ENCODE measurements around the gene ZNF750. TPM values are rescaled to one million over a fixed set of nuclear protein-coding genes. Genes with fewer than 3 reads are reported as not detected.

ZNF750 gene
- total and polyA plus RNA-seq, 8 donors: 0.02 to 0.08 TPM; not detected in 6

GRCh38 chr17:82861393-82861775, 21.6 kb upstream of the ZNF750 start:
- Histone ChIP-seq H3K4me1 (peaks cover 0 to 4% (median 0%) of the 10 kb centered on the region in 3 donors), H3K27ac (no peak overlapping the region), H3K36me3 (no peaks in the 10 kb centered on the region), H3K27me3 (no peaks in the 10 kb centered on the region), H3K9me3 (no peaks in the 10 kb centered on the region), H3K4me3 (no peak overlapping the region)
- intact Hi-C loops (cut with DNase I): no loop called here
- DNase-seq (peak in 1 of 6 donors; percentile 11), ATAC-seq (no peak), FAIRE-seq (no peak)
- 96 to 100% methylated on average over 12 of the region's 12 CpGs for WGBS, 2 donors
- TF ChIP-seq CTCF (IDR thresholded peaks at IDR 0.05): no peak

- Histone ChIP-seq H3K27ac (peak overlapping the region in 1 of 4 donors; percentile 11), H3K4me1 (peaks cover 0 to 4% (median 0%) of the 10 kb centered on the region in 3 donors), H3K9me3 (no peaks in the 10 kb centered on the region), H3K36me3 (no peaks in the 10 kb centered on the region), H3K4me3 (no peak overlapping the region), H3K27me3 (no peaks in the 10 kb centered on the region)
- 91 to 92% methylated on average over 40 to 42 of the region's 42 CpGs for WGBS, 2 donors
- DNase-seq: peak in 1 of 6 donors; percentile 39
- intact Hi-C loops (cut with DNase I): no loop called here
- no peak for TF ChIP-seq CTCF (IDR thresholded peaks at IDR 0.05)
- no peak for FAIRE-seq
- ATAC-seq: no peak
These were observed 21.0 kb upstream of the ZNF750 start for GRCh38 chr17:82860606-82861392.

GRCh38 chr17:82859431-82860403, 19.9 kb upstream of the ZNF750 start:
- peak in 1 of 6 donors; percentile 58 for DNase-seq
- TF ChIP-seq CTCF (IDR thresholded peaks at IDR 0.05): no peak
- no peaks in the 10 kb centered on the region for H3K9me3 ChIP-seq
- H3K27ac ChIP-seq: peak overlapping the region in 2 of 4 donors; percentile 11 to 22
- peaks cover 0 to 4% (median 0%) of the 10 kb centered on the region in 3 donors for H3K4me1 ChIP-seq
- intact Hi-C loops (cut with DNase I): no loop called here
- no peak for FAIRE-seq
- H3K27me3 ChIP-seq: no peaks in the 10 kb centered on the region
- 80 to 86% methylated on average over 23 of the region's 23 CpGs for WGBS, 2 donors
- H3K36me3 ChIP-seq: no peaks in the 10 kb centered on the region
- ATAC-seq: peak in 3 of 4 donors; percentile 46 to 70 (median 67)
- H3K4me3 ChIP-seq: no peak overlapping the region

- no peaks in the 10 kb centered on the region for H3K36me3 ChIP-seq
- FAIRE-seq (no peak), DNase-seq (no peak), ATAC-seq (peak in 3 of 4 donors; percentile 60 to 65 (median 65))
- WGBS, 2 donors: 81 to 83% methylated on average over 28 of the region's 28 CpGs
- no peak overlapping the region for H3K4me3 ChIP-seq
- peaks cover 0 to 4% (median 0%) of the 10 kb centered on the region in 3 donors for H3K4me1 ChIP-seq
- H3K27ac ChIP-seq: peak overlapping the region in 2 of 4 donors; percentile 25 to 41
- TF ChIP-seq CTCF (IDR thresholded peaks at IDR 0.05): no peak
- intact Hi-C loops (cut with DNase I): no loop called here
- H3K27me3 ChIP-seq: no peaks in the 10 kb centered on the region
- H3K9me3 ChIP-seq: no peaks in the 10 kb centered on the region
These were observed 18.7 kb upstream of the ZNF750 start for GRCh38 chr17:82858376-82859126.
